ENCODE measurements around the gene RDH5. TPM values are rescaled to one million over a fixed set of nuclear protein-coding genes. Genes with fewer than 3 reads are reported as not detected.

Gene RDH5
- total and polyA plus RNA-seq, 12 donors: 1.9 to 41.4 (median 5.3) TPM

DNA sequence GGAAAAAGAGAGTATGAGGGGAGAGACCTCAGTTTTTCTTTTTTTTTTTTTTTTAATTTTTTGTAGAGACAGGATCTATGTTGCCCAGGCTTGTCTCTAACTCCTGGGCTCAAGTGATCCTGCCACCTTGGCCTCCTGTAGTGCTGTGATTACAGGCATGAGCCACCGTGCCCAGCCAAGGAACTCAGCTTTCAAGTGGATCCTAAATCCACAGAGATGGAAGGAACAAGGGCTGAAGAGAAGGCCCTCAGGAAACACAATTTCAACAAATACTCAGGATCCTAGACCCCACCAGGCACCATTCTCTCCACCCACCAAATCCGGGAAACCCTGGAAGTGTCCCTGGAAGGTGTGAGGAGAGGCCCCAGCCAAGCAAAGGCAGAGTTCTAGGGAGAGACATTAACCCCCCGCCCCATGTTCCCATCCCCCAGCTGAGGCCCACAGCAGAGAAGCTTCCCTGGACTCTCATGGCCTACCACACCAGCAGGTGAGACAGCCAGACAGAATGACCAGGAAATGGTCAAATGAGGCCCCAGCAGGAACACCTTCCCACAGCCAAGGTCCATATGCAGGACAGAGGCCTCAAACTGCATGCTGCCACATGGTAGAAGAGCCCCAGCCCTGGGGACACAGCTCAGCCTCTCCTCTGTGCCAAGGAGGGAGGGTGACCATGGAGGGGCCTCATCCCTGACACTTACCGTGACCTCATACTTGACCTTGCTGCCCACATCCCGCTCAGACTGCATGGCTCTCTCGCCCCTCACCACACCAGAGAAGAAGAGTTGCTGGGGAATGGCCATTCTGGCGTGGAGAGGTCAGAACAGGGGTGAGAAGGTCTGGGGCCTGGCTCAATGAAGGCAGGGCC, 26.6 kb upstream of the RDH5 start:
- no peaks in the 10 kb centered on the region for H3K4me1 ChIP-seq (replicated peaks in 1 of 2)
- TF ChIP-seq, protein P1, sequence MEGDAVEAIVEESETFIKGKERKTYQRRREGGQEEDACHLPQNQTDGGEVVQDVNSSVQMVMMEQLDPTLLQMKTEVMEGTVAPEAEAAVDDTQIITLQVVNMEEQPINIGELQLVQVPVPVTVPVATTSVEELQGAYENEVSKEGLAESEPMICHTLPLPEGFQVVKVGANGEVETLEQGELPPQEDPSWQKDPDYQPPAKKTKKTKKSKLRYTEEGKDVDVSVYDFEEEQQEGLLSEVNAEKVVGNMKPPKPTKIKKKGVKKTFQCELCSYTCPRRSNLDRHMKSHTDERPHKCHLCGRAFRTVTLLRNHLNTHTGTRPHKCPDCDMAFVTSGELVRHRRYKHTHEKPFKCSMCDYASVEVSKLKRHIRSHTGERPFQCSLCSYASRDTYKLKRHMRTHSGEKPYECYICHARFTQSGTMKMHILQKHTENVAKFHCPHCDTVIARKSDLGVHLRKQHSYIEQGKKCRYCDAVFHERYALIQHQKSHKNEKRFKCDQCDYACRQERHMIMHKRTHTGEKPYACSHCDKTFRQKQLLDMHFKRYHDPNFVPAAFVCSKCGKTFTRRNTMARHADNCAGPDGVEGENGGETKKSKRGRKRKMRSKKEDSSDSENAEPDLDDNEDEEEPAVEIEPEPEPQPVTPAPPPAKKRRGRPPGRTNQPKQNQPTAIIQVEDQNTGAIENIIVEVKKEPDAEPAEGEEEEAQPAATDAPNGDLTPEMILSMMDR (IDR thresholded peaks at IDR 0.05): no peak
- no peak for TF ChIP-seq POLR2A (IDR thresholded peaks at IDR 0.05)
- WGBS, 4 donors: 88 to 97% (median 93%) methylated on average over 3 to 7 of the region's 7 CpGs
- peak in 1 of 7 donors; percentile 0 for DNase-seq
- no peaks in the 10 kb centered on the region for H3K9me3 ChIP-seq (replicated peaks in 1 of 3)
- no peak overlapping the region for H3K4me3 ChIP-seq
- H3K27me3 ChIP-seq: no peaks in the 10 kb centered on the region
- no peaks in the 10 kb centered on the region for H3K36me3 ChIP-seq (replicated peaks in 1 of 2)
- intact Hi-C loops (cut with DNase I): no loop called here
- no peak overlapping the region for H3K27ac ChIP-seq

DNA sequence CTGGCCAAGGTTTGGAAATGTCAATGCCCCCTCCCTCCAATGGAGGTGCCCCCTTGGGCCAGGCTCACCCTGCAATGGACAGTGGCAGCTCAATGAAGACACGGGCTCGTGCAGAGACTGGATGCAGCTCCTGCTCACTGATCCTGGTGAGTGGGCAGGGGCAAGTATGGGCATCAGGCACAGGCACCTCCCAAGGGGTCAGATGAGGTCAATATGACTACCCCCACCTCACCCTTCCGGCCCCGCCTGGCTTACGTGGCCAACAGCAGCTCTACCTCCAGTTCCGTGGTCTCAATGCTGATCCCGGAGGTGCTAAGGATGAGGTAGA, 26.0 kb upstream of the RDH5 start:
- intact Hi-C loops (cut with DNase I): no loop called here
- WGBS, 4 donors: 92 to 98% (median 95%) methylated on average over 2 to 7 of the region's 7 CpGs
- H3K4me1 ChIP-seq (replicated peaks in 1 of 2): no peaks in the 10 kb centered on the region
- DNase-seq: peak in 1 of 7 donors; percentile 8
- no peak for TF ChIP-seq POLR2A (IDR thresholded peaks at IDR 0.05)
- TF ChIP-seq, protein P1 (IDR thresholded peaks at IDR 0.05): no peak
- no peaks in the 10 kb centered on the region for H3K9me3 ChIP-seq (replicated peaks in 1 of 3)
- H3K27ac ChIP-seq: no peak overlapping the region
- H3K27me3 ChIP-seq: no peaks in the 10 kb centered on the region
- no peaks in the 10 kb centered on the region for H3K36me3 ChIP-seq (replicated peaks in 1 of 2)
- no peak overlapping the region for H3K4me3 ChIP-seq

DNA sequence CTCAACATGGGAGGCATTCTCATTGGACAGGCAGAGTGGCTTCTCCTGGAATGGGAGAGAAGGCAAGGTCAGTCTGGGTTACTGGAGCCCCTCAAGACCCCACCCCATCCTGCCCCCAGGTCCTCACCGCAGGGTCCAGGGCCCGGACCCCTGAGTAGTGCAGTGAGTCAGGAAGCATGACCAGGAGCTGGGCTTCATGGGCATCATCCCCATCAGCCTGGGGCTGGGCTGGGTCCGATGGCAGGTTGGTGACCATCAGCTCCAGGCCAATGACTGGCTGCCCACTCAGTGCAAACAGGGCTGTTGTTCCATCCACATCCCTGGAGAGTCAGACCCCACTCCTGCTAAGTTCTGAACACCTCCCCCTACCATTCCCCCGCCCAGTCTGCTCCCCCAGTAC, 25.5 kb upstream of the RDH5 start:
- DNase-seq: peak in 1 of 7 donors; percentile 4
- intact Hi-C loops (cut with DNase I): no loop called here
- WGBS, 4 donors: 90 to 98% (median 95%) methylated on average over 2 to 4 of the region's 4 CpGs
- Histone ChIP-seq H3K27me3 (no peaks in the 10 kb centered on the region), H3K27ac (no peak overlapping the region), H3K36me3 (replicated peaks in 1 of 2) (no peaks in the 10 kb centered on the region), H3K4me3 (no peak overlapping the region), H3K9me3 (replicated peaks in 1 of 3) (no peaks in the 10 kb centered on the region), H3K4me1 (replicated peaks in 1 of 2) (no peaks in the 10 kb centered on the region)
- TF ChIP-seq POLR2A (IDR thresholded peaks at IDR 0.05): no peak
- TF ChIP-seq, protein P1 (IDR thresholded peaks at IDR 0.05): no peak

DNA sequence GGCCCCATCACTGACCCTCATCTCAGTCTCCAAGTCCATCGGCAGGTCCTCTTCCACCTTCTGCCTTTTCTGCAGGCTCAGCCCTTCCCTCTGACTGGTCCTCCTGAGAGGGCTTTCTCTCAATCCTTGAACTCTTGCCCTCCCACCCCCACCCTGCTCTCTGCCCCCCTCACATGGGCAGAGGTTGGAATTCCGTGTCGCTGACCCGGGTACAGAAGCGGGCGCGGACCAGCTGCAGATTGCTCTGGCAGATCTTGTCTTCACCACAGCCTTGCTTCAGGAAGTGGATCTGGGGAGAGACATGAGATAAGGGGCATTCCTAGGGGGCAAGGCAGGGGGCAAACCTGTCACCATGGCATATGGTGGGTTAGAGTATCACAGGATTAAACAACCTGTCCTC, 24.8 kb upstream of the RDH5 start:
- Histone ChIP-seq H3K36me3 (replicated peaks in 1 of 2) (no peaks in the 10 kb centered on the region), H3K4me1 (replicated peaks in 1 of 2) (no peaks in the 10 kb centered on the region), H3K9me3 (replicated peaks in 1 of 3) (no peaks in the 10 kb centered on the region), H3K27me3 (no peaks in the 10 kb centered on the region), H3K4me3 (no peak overlapping the region), H3K27ac (no peak overlapping the region)
- intact Hi-C loops (cut with DNase I): no loop called here
- 73 to 91% (median 89%) methylated on average over 7 of the region's 7 CpGs for WGBS, 4 donors
- peak in 1 of 7 donors; percentile 2 for DNase-seq
- TF ChIP-seq, protein P1 (IDR thresholded peaks at IDR 0.05): no peak
- TF ChIP-seq POLR2A (IDR thresholded peaks at IDR 0.05): no peak

Measured in adrenal gland (tissue), 12 donors.